PFSK-1 (cell line): ENCODE data around the gene CERS5.

Experiments
- FOXP2 ChIP-seq: optimal IDR thresholded peaks from 2 replicates; pipeline ENCODE3; 2011; ENCODE audit warnings: borderline replicate concordance, control low read depth, inconsistent platforms; ENCODE audit not compliant: insufficient read depth; ENCODE audit errors: extremely low read length, extremely low read depth
- POLR2AphosphoS5 ChIP-seq: IDR thresholded peaks from 2 replicates; pipeline ENCODE4 v1.6.1; 2012; ENCODE audit warnings: low read depth, mild to moderate bottlenecking, control low read depth, low read length, moderate library complexity
- TAF1 ChIP-seq: IDR thresholded peaks from 2 replicates; pipeline ENCODE4 v1.6.1; 2012; ENCODE audit warnings: low read length, control low read depth, borderline replicate concordance; ENCODE audit not compliant: insufficient read depth
- TF ChIP-seq, protein P1 (sequence below), 2 experiments: IDR thresholded peaks; 2 replicates each; pipeline versions ENCODE4 v1.6.1 to v1.8.0; 2011 to 2012; ENCODE audit warnings: low read depth in 2 of 2, low read length in 2 of 2, control low read depth in 1 of 2, inconsistent platforms in 1 of 2, mild to moderate bottlenecking in 1 of 2, moderate library complexity in 1 of 2; ENCODE audit not compliant: insufficient read depth in 1 of 2

DNA sequence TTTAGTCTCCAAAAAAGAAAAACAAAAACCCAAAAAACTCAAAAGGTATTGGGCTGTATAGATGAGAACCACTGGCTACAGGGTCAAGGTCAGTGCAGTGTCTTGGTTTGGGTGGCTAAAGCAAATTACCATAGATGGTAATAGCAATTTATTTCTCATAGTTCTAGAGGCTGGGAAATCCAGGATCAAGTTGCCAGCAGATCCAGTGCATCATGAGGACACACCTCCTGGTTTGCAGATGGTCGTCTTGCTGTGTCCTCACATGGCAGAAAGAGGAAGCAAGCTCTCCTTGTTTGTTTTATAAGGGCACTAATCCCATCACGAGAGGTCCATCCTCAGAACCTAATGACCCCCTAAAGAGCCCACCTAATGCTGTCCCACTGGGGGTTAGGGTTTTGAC, 44.0 kb downstream of the CERS5 start:
- TF ChIP-seq TAF1 (no peak), POLR2AphosphoS5 (no peak), FOXP2 (no peak)
- TF ChIP-seq, protein P1, sequence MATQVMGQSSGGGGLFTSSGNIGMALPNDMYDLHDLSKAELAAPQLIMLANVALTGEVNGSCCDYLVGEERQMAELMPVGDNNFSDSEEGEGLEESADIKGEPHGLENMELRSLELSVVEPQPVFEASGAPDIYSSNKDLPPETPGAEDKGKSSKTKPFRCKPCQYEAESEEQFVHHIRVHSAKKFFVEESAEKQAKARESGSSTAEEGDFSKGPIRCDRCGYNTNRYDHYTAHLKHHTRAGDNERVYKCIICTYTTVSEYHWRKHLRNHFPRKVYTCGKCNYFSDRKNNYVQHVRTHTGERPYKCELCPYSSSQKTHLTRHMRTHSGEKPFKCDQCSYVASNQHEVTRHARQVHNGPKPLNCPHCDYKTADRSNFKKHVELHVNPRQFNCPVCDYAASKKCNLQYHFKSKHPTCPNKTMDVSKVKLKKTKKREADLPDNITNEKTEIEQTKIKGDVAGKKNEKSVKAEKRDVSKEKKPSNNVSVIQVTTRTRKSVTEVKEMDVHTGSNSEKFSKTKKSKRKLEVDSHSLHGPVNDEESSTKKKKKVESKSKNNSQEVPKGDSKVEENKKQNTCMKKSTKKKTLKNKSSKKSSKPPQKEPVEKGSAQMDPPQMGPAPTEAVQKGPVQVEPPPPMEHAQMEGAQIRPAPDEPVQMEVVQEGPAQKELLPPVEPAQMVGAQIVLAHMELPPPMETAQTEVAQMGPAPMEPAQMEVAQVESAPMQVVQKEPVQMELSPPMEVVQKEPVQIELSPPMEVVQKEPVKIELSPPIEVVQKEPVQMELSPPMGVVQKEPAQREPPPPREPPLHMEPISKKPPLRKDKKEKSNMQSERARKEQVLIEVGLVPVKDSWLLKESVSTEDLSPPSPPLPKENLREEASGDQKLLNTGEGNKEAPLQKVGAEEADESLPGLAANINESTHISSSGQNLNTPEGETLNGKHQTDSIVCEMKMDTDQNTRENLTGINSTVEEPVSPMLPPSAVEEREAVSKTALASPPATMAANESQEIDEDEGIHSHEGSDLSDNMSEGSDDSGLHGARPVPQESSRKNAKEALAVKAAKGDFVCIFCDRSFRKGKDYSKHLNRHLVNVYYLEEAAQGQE (IDR thresholded peaks at IDR 0.05; ENCODE audit: insufficient read depth in 1 of 2, low read depth in 2 of 2, low read length in 2 of 2) = no peak
